Right lobe of liver (tissue), 6 donors: ENCODE measurements around the gene PPFIBP2. TPM values are rescaled to one million over a fixed set of nuclear protein-coding genes. Genes with fewer than 3 reads are reported as not detected.

Experiments
- ATAC-seq, 4 donors: fragments of 200-7000 bp; cut with Tn5 transposase; one replicate each; pipeline ENCODE4 v1.9.1; 2020; ENCODE audit warnings: mild to moderate bottlenecking in 4 of 4, moderate library complexity in 4 of 4
- DNase-seq, 3 donors: peaks; one replicate each; pipeline ENCODE4 v3.0.0-alpha.2; 2020
- H3K27ac ChIP-seq, 3 donors: fragments of 200-600 bp; one replicate each; pipeline ENCODE4 v1.8.0; 2022
- H3K27me3 ChIP-seq, 2 donors: fragments of 200-600 bp; one replicate each; pipeline ENCODE4 v1.8.0; 2022
- H3K36me3 ChIP-seq, 4 donors: fragments of 200-600 bp; sonication (generic) in 1 of 4; one replicate each; pipeline versions ENCODE4 v1.5.1 to v1.8.0; 2017 to 2022; ENCODE audit warnings: control low read depth in 1 of 4
- H3K4me1 ChIP-seq, 4 donors: fragments of 200-600 bp; sonication (generic) in 1 of 4; one replicate each; pipeline versions ENCODE4 v1.5.1 to v1.8.0; 2017 to 2022; ENCODE audit warnings: control low read depth in 1 of 4
- H3K4me3 ChIP-seq, 3 donors: fragments of 200-600 bp; one replicate each; pipeline ENCODE4 v1.8.0; 2022
- H3K9me3 ChIP-seq, 4 donors: fragments of 200-600 bp; sonication (generic) in 1 of 4; one replicate each; pipeline versions ENCODE4 v1.5.1 to v1.8.0; 2017 to 2022; ENCODE audit warnings: control low read depth in 1 of 4
- POLR2A ChIP-seq: fragments of 450-650 bp; IDR thresholded peaks from one replicate; pipeline ENCODE4 v1.6.1; 2017; ENCODE audit warnings: antibody characterized with exemption, mild to moderate bottlenecking
- WGBS: methylation state at CpG from one replicate; pipeline ENCODE4 v1.1.6; 2018; ENCODE audit warnings: low coverage, low lambda C conversion rate; ENCODE audit not compliant: insufficient coverage; ENCODE audit errors: missing lambda C conversion rate; 5-methylcytosine and 5-hydroxymethylcytosine counted together
- intact Hi-C, 2 donors: fragments of 100-400 bp; cut with DNase I; formaldehyde crosslinking; loops; one replicate each; pipeline versions ENCODE4 v1.11.2 to v1.14.1; 2022
- total RNA-seq, 6 experiments: library from RNA; depleted of rRNA in 2 of 6; stranded (reverse); fragments of >200 nt in 2 of 6; fragmentation: NEBNext Ultra II Directional in 3 of 6; extraction: Animal tissue kit (Norgen Biotek cat#: 25700) in 3 of 6; gene quantifications; one replicate each; pipeline versions ENCODE4 v1.1.0 to v1.2.4, GENCODE V29; 2016 to 2023
- TF ChIP-seq, protein P1 (sequence below), 4 donors: fragments of 200-600 bp in 3 of 4; fragments of 450-650 bp in 1 of 4; IDR thresholded peaks; one replicate each; pipeline versions ENCODE4 v1.5.1 to v1.8.0; 2016 to 2022; ENCODE audit warnings: antibody characterized with exemption in 4 of 4, mild to moderate bottlenecking in 2 of 4
- donor health status: DM: no; HTN: yes; CAD: no.
- donor health status: DM: no; HTN: no; CAD: no.
- donor health status: DM: no; HTN: no; CAD: no.
- donor health status: DM: no; HTN: yes; CAD: no.
- donor health status: DM: no; HTN: yes; CAD: no.

The PPFIBP2 gene
- total RNA-seq, 6 experiments from 2014 or later: 25.5 to 69.3 (median 46.6) TPM

DNA sequence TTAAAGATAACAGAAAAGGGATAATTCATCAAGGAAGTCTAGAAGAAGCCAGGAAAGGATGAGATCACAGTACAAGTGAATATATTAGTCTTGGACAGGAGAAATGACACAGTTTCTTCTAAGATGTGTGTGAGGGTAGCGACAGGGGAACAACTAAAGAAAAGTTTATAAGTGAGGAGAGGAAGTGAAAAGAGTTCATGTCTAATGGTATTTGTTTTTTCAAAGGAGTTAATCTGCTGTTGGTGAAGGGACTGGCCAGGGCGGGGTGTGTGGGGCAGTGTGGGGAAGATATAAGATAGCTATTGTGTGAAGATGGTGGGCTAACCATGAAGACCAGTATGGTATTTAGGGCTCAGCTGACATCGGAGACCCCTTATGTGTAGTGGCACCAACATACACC lies 7.6 kb upstream of the PPFIBP2 start:
- intact Hi-C loops: no loop called here
- ATAC-seq: no peak

DNA sequence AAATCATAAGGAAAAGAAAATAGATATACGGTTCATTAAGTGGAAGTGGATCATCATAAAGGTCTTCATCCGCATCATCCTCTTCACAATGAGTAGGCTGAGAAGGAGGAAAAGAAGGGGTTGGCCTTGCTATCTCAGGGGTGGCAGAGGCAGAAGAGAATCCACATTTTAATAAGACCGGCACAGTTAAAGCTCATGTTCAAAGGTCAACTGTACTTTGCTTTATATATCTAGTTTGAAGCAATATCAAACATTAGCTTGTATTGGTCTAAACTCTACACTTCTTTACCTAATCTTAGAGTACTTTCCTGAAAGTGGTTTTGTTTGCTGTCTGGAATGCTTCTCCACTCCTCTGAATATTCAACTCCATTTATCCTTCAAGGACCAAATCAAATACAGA lies 5.7 kb upstream of the PPFIBP2 start:
- Histone ChIP-seq H3K4me1 (peaks cover 0 to 23% (median 12%) of the 10 kb centered on the region in 4 donors), H3K9me3 (no peaks in the 10 kb centered on the region), H3K27me3 (no peaks in the 10 kb centered on the region), H3K36me3 (no peaks in the 10 kb centered on the region), H3K27ac (no peak overlapping the region), H3K4me3 (no peak overlapping the region)
- DNase-seq: no peak
- WGBS: 79% methylated on average over 3 of the region's 3 CpGs
- TF ChIP-seq, protein P1, sequence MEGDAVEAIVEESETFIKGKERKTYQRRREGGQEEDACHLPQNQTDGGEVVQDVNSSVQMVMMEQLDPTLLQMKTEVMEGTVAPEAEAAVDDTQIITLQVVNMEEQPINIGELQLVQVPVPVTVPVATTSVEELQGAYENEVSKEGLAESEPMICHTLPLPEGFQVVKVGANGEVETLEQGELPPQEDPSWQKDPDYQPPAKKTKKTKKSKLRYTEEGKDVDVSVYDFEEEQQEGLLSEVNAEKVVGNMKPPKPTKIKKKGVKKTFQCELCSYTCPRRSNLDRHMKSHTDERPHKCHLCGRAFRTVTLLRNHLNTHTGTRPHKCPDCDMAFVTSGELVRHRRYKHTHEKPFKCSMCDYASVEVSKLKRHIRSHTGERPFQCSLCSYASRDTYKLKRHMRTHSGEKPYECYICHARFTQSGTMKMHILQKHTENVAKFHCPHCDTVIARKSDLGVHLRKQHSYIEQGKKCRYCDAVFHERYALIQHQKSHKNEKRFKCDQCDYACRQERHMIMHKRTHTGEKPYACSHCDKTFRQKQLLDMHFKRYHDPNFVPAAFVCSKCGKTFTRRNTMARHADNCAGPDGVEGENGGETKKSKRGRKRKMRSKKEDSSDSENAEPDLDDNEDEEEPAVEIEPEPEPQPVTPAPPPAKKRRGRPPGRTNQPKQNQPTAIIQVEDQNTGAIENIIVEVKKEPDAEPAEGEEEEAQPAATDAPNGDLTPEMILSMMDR (IDR thresholded peaks at IDR 0.05): no peak
- no peak for TF ChIP-seq POLR2A
- no peak for ATAC-seq
- intact Hi-C loops: no loop called here

More for the DNA sequence above, 7.6 kb upstream of the PPFIBP2 start:
- Histone ChIP-seq H3K36me3 (no peaks in the 10 kb centered on the region), H3K4me3 (no peak overlapping the region), H3K27me3 (no peaks in the 10 kb centered on the region), H3K27ac (no peak overlapping the region), H3K9me3 (no peaks in the 10 kb centered on the region), H3K4me1 (peaks cover 0 to 8% (median 2%) of the 10 kb centered on the region in 4 donors)
- no peak for DNase-seq
- WGBS: 93% methylated on average over 3 of the region's 3 CpGs
- TF ChIP-seq POLR2A: no peak
- TF ChIP-seq, protein P1 (IDR thresholded peaks at IDR 0.05): no peak

DNA sequence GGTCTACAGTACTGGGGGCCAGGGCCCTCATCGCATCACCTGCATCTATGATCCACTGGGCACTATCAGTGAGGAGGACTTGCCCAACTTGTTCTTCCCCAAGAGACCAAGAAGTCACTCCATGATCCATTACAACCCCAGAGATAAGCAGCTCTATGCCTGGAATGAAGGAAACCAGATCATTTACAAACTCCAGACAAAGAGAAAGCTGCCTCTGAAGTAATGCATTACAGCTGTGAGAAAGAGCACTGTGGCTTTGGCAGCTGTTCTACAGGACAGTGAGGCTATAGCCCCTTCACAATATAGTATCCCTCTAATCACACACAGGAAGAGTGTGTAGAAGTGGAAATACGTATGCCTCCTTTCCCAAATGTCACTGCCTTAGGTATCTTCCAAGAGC lies 3.8 kb upstream of the PPFIBP2 start:
- no peak for DNase-seq
- no peaks in the 10 kb centered on the region for H3K27me3 ChIP-seq
- no peaks in the 10 kb centered on the region for H3K9me3 ChIP-seq
- H3K36me3 ChIP-seq: no peaks in the 10 kb centered on the region
- no peak for TF ChIP-seq POLR2A
- TF ChIP-seq, protein P1 (IDR thresholded peaks at IDR 0.05): no peak
- H3K4me1 ChIP-seq: peaks cover 0 to 26% (median 12%) of the 10 kb centered on the region in 4 donors
- ATAC-seq: no peak
- intact Hi-C loops: loop anchor here in 1 of 2 donors (10.0 kb wide), 1 partner anchor 55 kb away; no protein-coding TSS in a partner anchor
- H3K4me3 ChIP-seq: no peak overlapping the region
- H3K27ac ChIP-seq: no peak overlapping the region
- WGBS: 70% methylated on average over 2 of the region's 2 CpGs

GRCh38 chr11:7511401-7511800 lies 2.4 kb upstream of the PPFIBP2 start:
- Histone ChIP-seq H3K9me3 (no peaks in the 10 kb centered on the region), H3K4me1 (peaks cover 0 to 40% (median 18%) of the 10 kb centered on the region in 4 donors), H3K27me3 (no peaks in the 10 kb centered on the region), H3K4me3 (no peak overlapping the region), H3K36me3 (no peaks in the 10 kb centered on the region), H3K27ac (peak overlapping the region in 2 of 3 donors; percentile 80 to 86)
- peak; percentile 50 to 83 (median 81) for DNase-seq
- intact Hi-C loops: loop anchor here in 1 of 2 donors (10.0 kb wide), 1 partner anchor 53 kb away; no protein-coding TSS in a partner anchor
- 8% methylated on average over 5 of the region's 5 CpGs for WGBS
- TF ChIP-seq, protein P1 (IDR thresholded peaks at IDR 0.05): no peak
- no peak for TF ChIP-seq POLR2A
- ATAC-seq: peak; percentile 4 to 41 (median 24)
